Measurements from ENCODE around the gene KIAA1217. TPM values are rescaled to one million over a fixed set of nuclear protein-coding genes. Genes with fewer than 3 reads are reported as not detected.
"Not testable (repeated sequence)": the region's sequence is repeated elsewhere in the genome, so short reads cannot be mapped to it uniquely, and the experiment has no call there.

The KIAA1217 gene
- total RNA-seq, 2 experiments from 2014 or later, result 0.67 to 1.3 TPM

- Mint-ChIP-seq H3K36me3 (ENCODE audit: low read depth) (no peaks in the 10 kb centered on the region), H3K9me3 (no peaks in the 10 kb centered on the region), H3K4me1 (ENCODE audit: low read depth) (no peaks in the 10 kb centered on the region), H3K27ac (no peak overlapping the region), H3K27me3 (no peaks in the 10 kb centered on the region), H3K4me3 (no peak overlapping the region)
- POLR2A ChIA-PET, result no interaction called here
- CTCF ChIA-PET, result interaction anchor here (1.6 kb wide), 1 partner anchor 10 kb away, joined by 5 read pairs; no protein-coding TSS in a partner anchor
- intact Hi-C loops (cut with micrococcal nuclease), result no loop called here
- no peak for DNase-seq
- ATAC-seq, result no peak
- TF ChIP-seq CTCF (IDR thresholded peaks at IDR 0.05), result no peak
Measured at GRCh38 chr10:24333736-24334135, 124.8 kb downstream of the KIAA1217 start.

- ChIA-PET POLR2A (no interaction called here), CTCF (interaction anchor here (1.6 kb wide), 1 partner anchor 10 kb away, joined by 5 read pairs; no protein-coding TSS in a partner anchor)
- intact Hi-C loops (cut with micrococcal nuclease), result no loop called here
Measured at GRCh38 chr10:24334279-24334939, 125.5 kb downstream of the KIAA1217 start.

GRCh38 chr10:24337723-24338122, 128.8 kb downstream of the KIAA1217 start:
- H3K27me3 Mint-ChIP-seq, result not testable (repeated sequence)

More at GRCh38 chr10:24334279-24334939, 125.5 kb downstream of the KIAA1217 start:
- H3K9me3 Mint-ChIP-seq, result no peaks in the 10 kb centered on the region
- H3K27ac Mint-ChIP-seq, result no peak overlapping the region
- no peak for DNase-seq
- H3K27me3 Mint-ChIP-seq, result no peaks in the 10 kb centered on the region
- no peak for ATAC-seq
- no peaks in the 10 kb centered on the region for H3K4me1 Mint-ChIP-seq (ENCODE audit: low read depth)
- no peak overlapping the region for H3K4me3 Mint-ChIP-seq
- TF ChIP-seq CTCF (IDR thresholded peaks at IDR 0.05), result no peak
- H3K36me3 Mint-ChIP-seq (ENCODE audit: low read depth), result no peaks in the 10 kb centered on the region

GRCh38 chr10:24339387-24339786, 130.4 kb downstream of the KIAA1217 start:
- POLR2A ChIA-PET, result no interaction called here
- H3K9me3 Mint-ChIP-seq, result peaks cover 3% of the 10 kb centered on the region

More at GRCh38 chr10:24337723-24338122, 128.8 kb downstream of the KIAA1217 start:
- DNase-seq; H3K9me3 Mint-ChIP-seq; H3K36me3 Mint-ChIP-seq (ENCODE audit: low read depth); POLR2A ChIA-PET; intact Hi-C loops (cut with micrococcal nuclease); ATAC-seq; H3K4me1 Mint-ChIP-seq (ENCODE audit: low read depth); CTCF ChIA-PET; H3K4me3 Mint-ChIP-seq; H3K27ac Mint-ChIP-seq: not testable (repeated sequence)

GRCh38 chr10:24340446-24340845, 131.5 kb downstream of the KIAA1217 start:
- intact Hi-C loops (cut with micrococcal nuclease), result no loop called here
- H3K36me3 Mint-ChIP-seq (ENCODE audit: low read depth), result no peaks in the 10 kb centered on the region
- H3K9me3 Mint-ChIP-seq, result peaks cover 3% of the 10 kb centered on the region
- POLR2A ChIA-PET, result no interaction called here
- TF ChIP-seq CTCF (IDR thresholded peaks at IDR 0.05), result no peak
- CTCF ChIA-PET, result no interaction called here
- no peak for DNase-seq
- no peak overlapping the region for H3K4me3 Mint-ChIP-seq
- no peaks in the 10 kb centered on the region for H3K4me1 Mint-ChIP-seq (ENCODE audit: low read depth)
- peaks cover 2% of the 10 kb centered on the region for H3K27me3 Mint-ChIP-seq
- ATAC-seq, result no peak
- H3K27ac Mint-ChIP-seq, result no peak overlapping the region

More at GRCh38 chr10:24339387-24339786, 130.4 kb downstream of the KIAA1217 start:
- no peak overlapping the region for H3K27ac Mint-ChIP-seq
- DNase-seq, result no peak
- no peaks in the 10 kb centered on the region for H3K4me1 Mint-ChIP-seq (ENCODE audit: low read depth)
- no peak for ATAC-seq
- CTCF ChIA-PET, result no interaction called here
- H3K4me3 Mint-ChIP-seq, result no peak overlapping the region
- H3K27me3 Mint-ChIP-seq, result peaks cover 2% of the 10 kb centered on the region
- no peak for TF ChIP-seq CTCF (IDR thresholded peaks at IDR 0.05)
- H3K36me3 Mint-ChIP-seq (ENCODE audit: low read depth), result no peaks in the 10 kb centered on the region
- intact Hi-C loops (cut with micrococcal nuclease), result no loop called here
